Fibroblast of villous mesenchyme (primary cell): ENCODE measurements around the gene PRRC2B. TPM values are rescaled to one million over a fixed set of nuclear protein-coding genes. Genes with fewer than 3 reads are reported as not detected.
"Not testable (repeated sequence)": the region's sequence is repeated elsewhere in the genome, so short reads cannot be mapped to it uniquely, and the experiment has no call there.

Experiments used
- DNase-seq: peaks from one replicate; pipeline ENCODE4 v3.0.0-alpha.2; 2010; ENCODE audit warnings: low read depth
- H3K4me3 ChIP-seq: 2 replicates; pipeline ENCODE4 v1.5.1; 2011; ENCODE audit warnings: low read depth, mild to moderate bottlenecking, low read length
- CTCF ChIP-seq: IDR thresholded peaks from 2 replicates; pipeline ENCODE4 v1.5.1; 2012; ENCODE audit warnings: low read depth, mild to moderate bottlenecking, low read length; ENCODE audit not compliant: insufficient read depth
- small RNA-seq: library from RNA; depleted of rRNA; stranded (forward); fragments of <200 nt; gene quantifications from one replicate; pipeline ENCODE3, GENCODE V24; 2012
- total RNA-seq: library from RNA; depleted of rRNA; stranded (reverse); fragments of >200 nt; gene quantifications from 2 replicates; pipeline ENCODE4 v1.2.3, GENCODE V29; 2012

PRRC2B gene
- total RNA-seq, 1 donor = 92.8 TPM

DNA sequence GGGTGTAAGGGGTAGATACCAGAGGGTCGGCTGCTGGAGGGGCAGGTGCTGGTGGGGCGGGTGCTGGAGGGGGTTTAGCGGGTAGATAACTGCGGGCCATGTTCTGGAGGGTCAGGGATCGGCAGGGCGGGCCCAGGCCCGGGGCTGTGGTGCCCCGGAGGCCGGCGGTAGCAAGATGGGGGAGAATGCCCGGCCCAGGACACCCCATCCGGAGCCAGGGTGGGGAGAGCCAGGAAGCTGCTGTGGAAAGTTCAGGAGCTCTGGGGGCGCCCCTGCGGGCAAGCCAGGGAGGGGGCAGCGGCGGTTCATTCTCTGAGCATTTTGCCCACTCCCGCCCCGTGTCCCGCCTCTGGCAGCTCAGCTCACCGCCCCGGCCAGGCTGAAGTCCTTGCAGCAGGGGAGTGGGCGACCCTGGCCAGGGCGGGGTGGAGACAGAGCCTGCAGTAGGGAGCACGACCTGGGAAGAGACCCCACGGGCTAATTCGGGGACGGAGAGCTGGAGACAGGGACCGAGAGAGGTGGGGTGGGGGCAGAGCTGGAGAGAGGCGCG, 152.0 kb downstream of the PRRC2B start:
- no peak for DNase-seq
- TF ChIP-seq CTCF = no peak
- H3K4me3 ChIP-seq = no peak overlapping the region

DNA sequence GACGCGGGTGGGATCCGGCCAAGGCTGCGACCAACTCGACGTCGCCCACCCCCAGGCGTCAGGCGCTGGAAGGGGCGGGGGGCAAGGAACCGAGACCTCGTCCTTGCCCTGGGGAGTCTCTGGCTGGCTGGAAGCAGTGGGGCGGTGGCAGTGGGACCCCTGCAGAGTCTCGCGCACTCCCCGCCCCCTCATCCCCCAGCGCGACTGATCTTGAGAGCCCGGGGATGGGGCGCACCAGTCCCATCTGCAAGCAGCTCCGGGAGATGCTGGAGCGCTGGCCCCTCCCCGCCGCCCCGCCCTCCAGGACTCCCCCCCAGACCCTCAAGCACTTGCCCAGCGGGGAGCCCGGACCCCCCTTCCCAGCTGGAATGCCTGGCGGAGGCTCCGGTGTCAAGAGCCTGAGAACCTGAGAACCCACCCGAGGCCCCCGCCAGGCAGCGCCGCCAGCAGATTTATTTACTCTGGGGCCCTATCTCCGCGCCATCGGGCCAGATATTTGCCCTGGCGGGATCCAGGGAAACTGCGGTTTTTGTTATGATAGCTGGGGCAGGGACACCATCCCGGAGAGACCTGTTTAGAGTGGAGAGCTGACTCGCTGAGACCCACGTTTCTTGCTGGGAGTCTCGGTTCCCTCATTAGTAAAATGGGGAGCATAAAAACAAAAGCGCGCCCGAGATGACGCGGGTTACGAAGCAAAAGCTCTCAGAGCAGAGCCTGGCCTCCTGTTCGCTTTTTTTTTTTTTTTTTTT, 152.6 kb downstream of the PRRC2B start:
- DNase-seq = peak; percentile 45
- TF ChIP-seq CTCF = no peak
- peak overlapping the region; percentile 38 for H3K4me3 ChIP-seq

GRCh38 chr9:131549186-131549585, 155.3 kb downstream of the PRRC2B start:
- not testable (repeated sequence) for DNase-seq, H3K4me3 ChIP-seq

Small RNA genes within 50 kb of the gene (small RNA-seq; reads per million reads assigned to genes)
- gene SNORD62A = 2.1 reads per million, percentile 53 among the genes with 10 or more reads in this experiment
- gene SNORD62B = 4.9 reads per million, percentile 81 among the genes with 10 or more reads in this experiment

Other genes with a start within 250 kb of the PRRC2B start
- under 0.01 and 0.43 TPM in 2 replicates for gene FAM78A, start 117.6 kb upstream of the PRRC2B start, total RNA-seq
- gene PLPP7, start 104.4 kb upstream of the PRRC2B start, total RNA-seq = 8.2 and 10.0 TPM in 2 replicates
- gene POMT1, start 108.8 kb downstream of the PRRC2B start, total RNA-seq = 27.1 and 36.3 TPM in 2 replicates
- gene UCK1, start 137.2 kb downstream of the PRRC2B start, total RNA-seq = 20.6 and 28.5 TPM in 2 replicates
- not detected in 2 replicates for gene PRRT1B, start 151.4 kb downstream of the PRRC2B start, total RNA-seq